Measurements from ENCODE around the gene RPL10. TPM values are rescaled to one million over a fixed set of nuclear protein-coding genes. Genes with fewer than 3 reads are reported as not detected.
"Not testable (repeated sequence)": the region's sequence is repeated elsewhere in the genome, so short reads cannot be mapped to it uniquely, and the experiment has no call there.

Gene RPL10
- total RNA-seq, 2 experiments from 2014 or later, result 5,036 to 5,204 TPM

GRCh38 chrX:154396363-154396762, 1.8 kb upstream of the RPL10 start:
- H3K36me3 Mint-ChIP-seq (ENCODE audit: low read depth), result peaks cover 34% of the 10 kb centered on the region
- not testable (repeated sequence) for H3K9me3 Mint-ChIP-seq; H3K9me3 ChIP-seq (ENCODE audit: control insufficient read depth in 1 of 2, insufficient read depth in 1 of 2, low read length in 2 of 2); ATAC-seq (ENCODE audit: poor library complexity); H3K27me3 ChIP-seq (ENCODE audit: control insufficient read depth in 1 of 2, insufficient read depth in 2 of 2, low read length in 2 of 2); H3K4me3 ChIP-seq (ENCODE audit: low read length); DNase-seq; H3K27me3 Mint-ChIP-seq; H3K27ac ChIP-seq (ENCODE audit: low read depth in 1 of 2, low read length in 2 of 2)
- peak overlapping the region; percentile 99 for H3K27ac Mint-ChIP-seq
- peaks cover 22% of the 10 kb centered on the region for H3K4me1 Mint-ChIP-seq (ENCODE audit: low read depth)
- CTCF ChIA-PET, result interaction anchor here (1.6 kb wide), 1 partner anchor 94 kb away, joined by 3 read pairs; the partner anchor contains the start of gene SLC10A3
- peak overlapping the region; percentile 98 for H3K4me3 Mint-ChIP-seq
- H3K4me1 ChIP-seq (ENCODE audit: insufficient read depth, low read length), result peaks cover 27% of the 10 kb centered on the region
- intact Hi-C loops (cut with DNase I, micrococcal nuclease), result loop anchor here in 1 of 2 experiments (5.0 kb wide), 1 partner anchor 136 kb away; no protein-coding TSS in a partner anchor
- peaks cover 23% of the 10 kb centered on the region for H3K36me3 ChIP-seq (ENCODE audit: insufficient read depth, low read length)
- POLR2A ChIA-PET, result interaction anchor here (1.8 kb wide), 1 partner anchor 32 kb away, joined by 8 read pairs; the partner anchor contains the start of gene ATP6AP1

GRCh38 chrX:154396973-154397887, 947 bp upstream of the RPL10 start:
- TF ChIP-seq CTCF (IDR thresholded peaks at IDR 0.05), result no peak
- ChIA-PET POLR2A (interaction anchor here (0.6 to 3.9 kb wide), 30 partner anchors 12 to 603 kb away, joined by 3 to 40 read pairs (median 4); partner anchors contain the start of genes ATP6AP1, DKC1, DNASE1L1 and EMD), CTCF (interaction anchor here (1.6 to 3.2 kb wide), 2 partner anchors 14 to 93 kb away, joined by 3 to 15 read pairs; partner anchors contain the start of genes SLC10A3 and TAFAZZIN)
- Histone ChIP-seq H3K36me3 (ENCODE audit: insufficient read depth, low read length) (peaks cover 24% of the 10 kb centered on the region), H3K27me3 (ENCODE audit: control insufficient read depth in 1 of 2, insufficient read depth in 2 of 2, low read length in 2 of 2) (no peaks in the 10 kb centered on the region), H3K9me3 (ENCODE audit: control insufficient read depth in 1 of 2, insufficient read depth in 1 of 2, low read length in 2 of 2) (no peaks in the 10 kb centered on the region), H3K4me1 (ENCODE audit: insufficient read depth, low read length) (peaks cover 27% of the 10 kb centered on the region), H3K4me3 (ENCODE audit: low read length) (peak overlapping the region; percentile 72), H3K27ac (ENCODE audit: low read depth in 1 of 2, low read length in 2 of 2) (peak overlapping the region; percentile 88 to 99)
- Mint-ChIP-seq H3K27me3 (no peaks in the 10 kb centered on the region), H3K4me3 (peak overlapping the region; percentile 98), H3K4me1 (ENCODE audit: low read depth) (peaks cover 22% of the 10 kb centered on the region), H3K27ac (peak overlapping the region; percentile 99), H3K36me3 (ENCODE audit: low read depth) (peaks cover 41% of the 10 kb centered on the region), H3K9me3 (no peaks in the 10 kb centered on the region)
- peak; percentile 7 for ATAC-seq (ENCODE audit: poor library complexity)
- intact Hi-C loops (cut with DNase I, micrococcal nuclease), result loop anchor here in 1 of 2 experiments (5.0 kb wide), 1 partner anchor 135 kb away; no protein-coding TSS in a partner anchor
- peak in 8 of 14 experiments; percentile 29 to 76 (median 46) for DNase-seq

- Histone ChIP-seq H3K27me3 (ENCODE audit: control insufficient read depth in 1 of 2, insufficient read depth in 2 of 2, low read length in 2 of 2) (no peaks in the 10 kb centered on the region), H3K4me1 (ENCODE audit: insufficient read depth, low read length) (peaks cover 27% of the 10 kb centered on the region), H3K36me3 (ENCODE audit: insufficient read depth, low read length) (peaks cover 24% of the 10 kb centered on the region), H3K27ac (ENCODE audit: low read depth in 1 of 2, low read length in 2 of 2) (peak overlapping the region; percentile 88 to 99), H3K9me3 (ENCODE audit: control insufficient read depth in 1 of 2, insufficient read depth in 1 of 2, low read length in 2 of 2) (no peaks in the 10 kb centered on the region), H3K4me3 (ENCODE audit: low read length) (peak overlapping the region; percentile 72)
- Mint-ChIP-seq H3K27me3 (no peaks in the 10 kb centered on the region), H3K27ac (peak overlapping the region; percentile 99), H3K36me3 (ENCODE audit: low read depth) (peaks cover 48% of the 10 kb centered on the region), H3K4me3 (peak overlapping the region; percentile 98), H3K9me3 (no peaks in the 10 kb centered on the region), H3K4me1 (ENCODE audit: low read depth) (peaks cover 22% of the 10 kb centered on the region)
- ATAC-seq (ENCODE audit: poor library complexity) (peak; percentile 50), DNase-seq (peak; percentile 73 to 91 (median 80))
- TF ChIP-seq CTCF (IDR thresholded peaks at IDR 0.05), result peak; percentile 74
- ChIA-PET CTCF (interaction anchor here (0.6 to 3.2 kb wide), 10 partner anchors 12 to 362 kb away, joined by 3 to 15 read pairs (median 3); partner anchors contain the start of genes SLC10A3 and TAFAZZIN), POLR2A (interaction anchor here (0.6 to 3.9 kb wide), 30 partner anchors 10 to 472 kb away, joined by 3 to 40 read pairs (median 4); partner anchors contain the start of genes ARHGAP4, ATP6AP1, DKC1 and DNASE1L1)
- intact Hi-C loops (cut with DNase I, micrococcal nuclease), result loop anchor here in 1 of 2 experiments (5.0 kb wide), 1 partner anchor 133 kb away; no protein-coding TSS in a partner anchor
These were observed 720 bp downstream of the RPL10 start for GRCh38 chrX:154398668-154399526.
